ENCODE data around the gene LACC1. TPM values are rescaled to one million over a fixed set of nuclear protein-coding genes. Genes with fewer than 3 reads are reported as not detected.

Gene LACC1
- total RNA-seq, 1 donor from 2014 or later = 1.7 TPM

- Mint-ChIP-seq H3K4me3 (no peak overlapping the region), H3K9me3 (no peaks in the 10 kb centered on the region), H3K27ac (no peak overlapping the region), H3K27me3 (ENCODE audit: insufficient read depth, low read depth) (peaks cover 4% of the 10 kb centered on the region), H3K4me1 (no peaks in the 10 kb centered on the region), H3K36me3 (no peaks in the 10 kb centered on the region)
- no peak for DNase-seq (ENCODE audit: low spot score)
- Histone ChIP-seq H3K4me2 (no peak overlapping the region), H3K4me1 (no peaks in the 10 kb centered on the region), H3K9me3 (ENCODE audit: low read depth) (no peaks in the 10 kb centered on the region), H3F3A (ENCODE audit: low read depth) (no peaks in the 10 kb centered on the region), H3K36me3 (no peaks in the 10 kb centered on the region), H3K9ac (no peak overlapping the region), H3K27me3 (no peaks in the 10 kb centered on the region), H4K20me1 (ENCODE audit: low read depth) (no peaks in the 10 kb centered on the region), H3K4me3 (no peak overlapping the region), H3K79me2 (ENCODE audit: low read depth) (no peaks in the 10 kb centered on the region), H2AFZ (replicated peaks) (no peak overlapping the region), H3K27ac (no peak overlapping the region)
- TF ChIP-seq EZH2phosphoT487 (IDR thresholded peaks at IDR 0.05) (no peak), EZH2 (IDR thresholded peaks at IDR 0.05) (no peak)
- TF ChIP-seq, protein P1, sequence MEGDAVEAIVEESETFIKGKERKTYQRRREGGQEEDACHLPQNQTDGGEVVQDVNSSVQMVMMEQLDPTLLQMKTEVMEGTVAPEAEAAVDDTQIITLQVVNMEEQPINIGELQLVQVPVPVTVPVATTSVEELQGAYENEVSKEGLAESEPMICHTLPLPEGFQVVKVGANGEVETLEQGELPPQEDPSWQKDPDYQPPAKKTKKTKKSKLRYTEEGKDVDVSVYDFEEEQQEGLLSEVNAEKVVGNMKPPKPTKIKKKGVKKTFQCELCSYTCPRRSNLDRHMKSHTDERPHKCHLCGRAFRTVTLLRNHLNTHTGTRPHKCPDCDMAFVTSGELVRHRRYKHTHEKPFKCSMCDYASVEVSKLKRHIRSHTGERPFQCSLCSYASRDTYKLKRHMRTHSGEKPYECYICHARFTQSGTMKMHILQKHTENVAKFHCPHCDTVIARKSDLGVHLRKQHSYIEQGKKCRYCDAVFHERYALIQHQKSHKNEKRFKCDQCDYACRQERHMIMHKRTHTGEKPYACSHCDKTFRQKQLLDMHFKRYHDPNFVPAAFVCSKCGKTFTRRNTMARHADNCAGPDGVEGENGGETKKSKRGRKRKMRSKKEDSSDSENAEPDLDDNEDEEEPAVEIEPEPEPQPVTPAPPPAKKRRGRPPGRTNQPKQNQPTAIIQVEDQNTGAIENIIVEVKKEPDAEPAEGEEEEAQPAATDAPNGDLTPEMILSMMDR (IDR thresholded peaks at IDR 0.05) = no peak
Measured at GRCh38 chr13:43895940-43896339, 16.2 kb downstream of the LACC1 start.

DNA sequence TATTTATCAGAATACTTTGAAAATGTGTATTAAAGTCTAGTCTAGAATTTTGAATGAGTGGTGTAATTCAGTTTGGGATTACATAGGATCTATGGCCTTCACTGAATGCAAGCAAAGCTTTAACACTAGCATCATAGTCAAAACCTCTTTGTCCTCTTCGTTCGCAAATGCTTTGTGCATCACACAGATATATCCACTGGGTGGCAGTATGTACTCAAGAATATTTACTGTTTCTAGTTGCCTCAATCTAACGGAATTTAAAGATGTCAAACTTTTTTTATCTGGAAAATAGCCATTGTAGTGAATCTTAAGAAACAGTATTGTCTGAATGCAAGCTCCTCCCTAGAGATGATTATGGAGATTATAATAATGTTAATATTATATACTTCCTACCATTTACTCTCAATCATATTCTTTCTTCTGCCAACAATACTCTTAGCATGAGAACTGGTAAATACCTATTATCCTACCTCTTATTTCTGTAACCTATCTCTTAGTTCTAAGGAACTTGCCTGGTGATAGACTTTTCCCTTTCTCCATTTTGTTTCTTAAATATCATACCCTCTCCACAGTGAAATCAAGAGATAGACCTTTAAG is 25.8 kb downstream of the LACC1 start:
- Mint-ChIP-seq H3K27ac (no peak overlapping the region), H3K9me3 (no peaks in the 10 kb centered on the region), H3K4me3 (no peak overlapping the region), H3K27me3 (ENCODE audit: insufficient read depth, low read depth) (peaks cover 4% of the 10 kb centered on the region), H3K4me1 (peaks cover 24% of the 10 kb centered on the region), H3K36me3 (no peaks in the 10 kb centered on the region)
- no peak overlapping the region for H2AFZ ChIP-seq (replicated peaks)
- no peaks in the 10 kb centered on the region for H3F3A ChIP-seq (ENCODE audit: low read depth)
- H3K27me3 ChIP-seq = no peaks in the 10 kb centered on the region
- no peak overlapping the region for H3K9ac ChIP-seq
- H3K9me3 ChIP-seq (ENCODE audit: low read depth) = no peaks in the 10 kb centered on the region
- H3K36me3 ChIP-seq = no peaks in the 10 kb centered on the region
- TF ChIP-seq, protein P1 (IDR thresholded peaks at IDR 0.05) = peak; percentile 87
- no peak for TF ChIP-seq EZH2 (IDR thresholded peaks at IDR 0.05)
- no peak for TF ChIP-seq EZH2phosphoT487 (IDR thresholded peaks at IDR 0.05)
- H3K79me2 ChIP-seq (ENCODE audit: low read depth) = no peaks in the 10 kb centered on the region
- no peak overlapping the region for H3K27ac ChIP-seq
- no peak overlapping the region for H3K4me3 ChIP-seq
- H3K4me2 ChIP-seq = no peak overlapping the region
- peak; percentile 80 for DNase-seq (ENCODE audit: low spot score)
- no peaks in the 10 kb centered on the region for H4K20me1 ChIP-seq (ENCODE audit: low read depth)
- no peaks in the 10 kb centered on the region for H3K4me1 ChIP-seq

DNA sequence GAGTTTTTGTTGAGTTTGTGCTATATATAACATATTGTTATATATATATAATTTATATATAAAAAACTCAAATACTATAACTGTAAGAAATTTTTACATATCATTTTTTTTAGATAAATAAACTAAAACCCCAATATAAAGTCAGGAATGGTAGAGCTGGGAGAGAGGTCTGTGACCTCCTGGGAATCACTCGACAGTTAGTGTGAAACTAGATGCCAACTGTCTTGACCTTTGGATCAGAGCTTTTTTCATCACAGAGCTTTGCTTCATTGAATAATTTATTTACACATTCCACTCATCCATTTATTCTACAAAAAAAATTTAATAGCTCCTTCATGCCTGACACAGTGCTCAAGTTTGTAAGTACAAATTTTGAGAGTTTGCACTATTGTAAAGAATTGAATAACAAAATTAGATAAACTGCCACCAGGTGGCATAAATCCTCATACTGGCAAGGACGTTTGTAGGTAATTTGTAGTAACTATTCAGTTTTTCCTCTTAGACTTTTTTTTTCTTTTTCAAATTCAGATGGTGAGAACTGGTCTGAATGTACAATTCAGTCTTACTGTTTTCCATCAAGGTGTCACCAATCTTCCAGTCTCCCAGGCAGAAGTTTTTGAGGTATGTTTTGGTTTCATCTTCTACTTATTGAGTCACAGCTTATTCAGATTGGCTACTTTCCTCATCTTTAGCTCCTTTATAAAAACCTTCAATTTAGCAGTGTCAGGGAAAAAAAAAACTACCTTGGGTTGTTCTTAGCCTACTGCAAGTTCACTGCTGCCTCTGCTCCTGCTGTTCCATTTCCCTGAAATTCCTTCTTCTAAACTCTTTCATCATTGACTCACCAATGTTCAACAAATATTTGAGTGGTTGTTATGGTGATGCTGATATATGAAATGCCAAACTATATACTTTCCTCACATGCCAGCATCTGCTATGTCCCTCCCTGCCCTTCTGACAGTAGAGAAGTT is 28.7 kb downstream of the LACC1 start:
- H2AFZ ChIP-seq (replicated peaks) = no peak overlapping the region
- Mint-ChIP-seq H3K36me3 (no peaks in the 10 kb centered on the region), H3K27ac (no peak overlapping the region), H3K4me1 (peaks cover 35% of the 10 kb centered on the region), H3K9me3 (no peaks in the 10 kb centered on the region), H3K27me3 (ENCODE audit: insufficient read depth, low read depth) (peaks cover 4% of the 10 kb centered on the region), H3K4me3 (no peak overlapping the region)
- no peak overlapping the region for H3K9ac ChIP-seq
- no peak overlapping the region for H3K4me2 ChIP-seq
- H3K27me3 ChIP-seq = no peaks in the 10 kb centered on the region
- peak; percentile 58 for DNase-seq (ENCODE audit: low spot score)
- H4K20me1 ChIP-seq (ENCODE audit: low read depth) = no peaks in the 10 kb centered on the region
- no peaks in the 10 kb centered on the region for H3K9me3 ChIP-seq (ENCODE audit: low read depth)
- TF ChIP-seq, protein P1 (IDR thresholded peaks at IDR 0.05) = peak; percentile 74
- TF ChIP-seq EZH2phosphoT487 (IDR thresholded peaks at IDR 0.05) (no peak), EZH2 (IDR thresholded peaks at IDR 0.05) (no peak)
- H3K27ac ChIP-seq = no peak overlapping the region
- no peaks in the 10 kb centered on the region for H3K79me2 ChIP-seq (ENCODE audit: low read depth)
- H3K4me1 ChIP-seq = peaks cover 9% of the 10 kb centered on the region
- no peak overlapping the region for H3K4me3 ChIP-seq
- H3K36me3 ChIP-seq = no peaks in the 10 kb centered on the region
- no peaks in the 10 kb centered on the region for H3F3A ChIP-seq (ENCODE audit: low read depth)

Data from neural progenitor cell (in vitro differentiated cells).